H9 (cell line): ENCODE measurements around the gene GRIP1. TPM values are rescaled to one million over a fixed set of nuclear protein-coding genes. Genes with fewer than 3 reads are reported as not detected.

Source experiments
- DNase-seq: peaks from one replicate; pipeline ENCODE4 v3.0.0-alpha.2; 2017
- H2AFZ ChIP-seq: one replicate; pipeline ENCODE4 v1.6.1; 2013; ENCODE audit warnings: mild to moderate bottlenecking, low read length, control low read depth, moderate library complexity
- H2AK5ac ChIP-seq: 2 replicates; pipeline ENCODE4 v1.6.1; 2013; ENCODE audit warnings: low read length, control low read depth, mixed read lengths; ENCODE audit not compliant: insufficient read length
- H2BK120ac ChIP-seq: one replicate; pipeline ENCODE4 v1.6.1; 2013; ENCODE audit warnings: low read depth, mild to moderate bottlenecking, low read length, control low read depth, inconsistent platforms; ENCODE audit not compliant: poor library complexity, severe bottlenecking
- H2BK12ac ChIP-seq: 2 replicates; pipeline ENCODE4 v1.6.1; 2013; ENCODE audit warnings: low read length, control low read depth, mixed read lengths, low read depth; ENCODE audit not compliant: insufficient read length
- H2BK15ac ChIP-seq: 2 replicates; pipeline ENCODE4 v1.6.1; 2013; ENCODE audit warnings: low read depth, low read length, control low read depth
- H2BK20ac ChIP-seq: one replicate; pipeline ENCODE4 v1.6.1; 2013; ENCODE audit warnings: low read depth, mild to moderate bottlenecking, low read length, control low read depth, inconsistent platforms; ENCODE audit not compliant: poor library complexity, severe bottlenecking
- H2BK5ac ChIP-seq: 2 replicates; pipeline ENCODE4 v1.6.1; 2013; ENCODE audit warnings: low read length, control low read depth, mixed read lengths; ENCODE audit not compliant: insufficient read length
- H3K14ac ChIP-seq: 2 replicates; pipeline ENCODE4 v1.6.1; 2013; ENCODE audit warnings: low read length, control low read depth; ENCODE audit not compliant: insufficient read depth
- H3K18ac ChIP-seq: 2 replicates; pipeline ENCODE4 v1.6.1; 2013; ENCODE audit warnings: low read depth, mild to moderate bottlenecking, mixed read lengths, low read length, control low read depth; ENCODE audit not compliant: insufficient read length
- H3K23ac ChIP-seq: 2 replicates; pipeline ENCODE4 v1.6.1; 2013; ENCODE audit warnings: low read length, control low read depth, mixed read lengths, low read depth; ENCODE audit not compliant: insufficient read length
- H3K23me2 ChIP-seq: 2 replicates; pipeline ENCODE4 v1.6.1; 2013; ENCODE audit warnings: low read depth, mild to moderate bottlenecking, mixed read lengths, low read length, control low read depth; ENCODE audit not compliant: insufficient read length, poor library complexity, severe bottlenecking
- H3K27ac ChIP-seq: 2 replicates; pipeline ENCODE4 v1.5.1; 2013; ENCODE audit warnings: low read length, control low read depth, mixed read lengths, low read depth; ENCODE audit not compliant: insufficient read length
- H3K27me3 ChIP-seq: 2 replicates; pipeline ENCODE4 v1.6.1; 2013; ENCODE audit warnings: low read length, control low read depth, inconsistent platforms; ENCODE audit not compliant: insufficient read depth
- H3K4ac ChIP-seq: 2 replicates; pipeline ENCODE4 v1.6.1; 2013; ENCODE audit warnings: low read depth, mild to moderate bottlenecking, control low read depth, inconsistent platforms, low read length, moderate library complexity
- H3K4me1 ChIP-seq: 2 replicates; pipeline ENCODE4 v1.6.1; 2013; ENCODE audit warnings: low read length, control low read depth, inconsistent platforms; ENCODE audit not compliant: insufficient read depth
- H3K4me2 ChIP-seq: 2 replicates; pipeline ENCODE4 v1.6.1; 2013; ENCODE audit warnings: low read length, control low read depth, mixed read lengths; ENCODE audit not compliant: insufficient read length, insufficient read depth
- H3K56ac ChIP-seq: 2 replicates; pipeline ENCODE4 v1.6.1; 2013; ENCODE audit warnings: low read depth, mild to moderate bottlenecking, mixed read lengths, low read length, control low read depth; ENCODE audit not compliant: insufficient read length
- H3K79me1 ChIP-seq: 2 replicates; pipeline ENCODE4 v1.6.1; 2013; ENCODE audit warnings: low read depth, mild to moderate bottlenecking, moderate library complexity, low read length, control low read depth, inconsistent platforms; ENCODE audit not compliant: insufficient read depth, poor library complexity, severe bottlenecking
- H3K79me2 ChIP-seq: 2 replicates; pipeline ENCODE4 v1.6.1; 2013; ENCODE audit warnings: low read length, control low read depth, inconsistent platforms; ENCODE audit not compliant: insufficient read depth
- H3K9ac ChIP-seq: 2 replicates; pipeline ENCODE4 v1.6.1; 2013; ENCODE audit warnings: low read length, control low read depth, mixed read lengths; ENCODE audit not compliant: insufficient read length; ENCODE audit errors: extremely low read depth
- H3K9me3 ChIP-seq: one replicate; pipeline ENCODE4 v1.6.1; 2013; ENCODE audit warnings: low read depth, low read length, inconsistent platforms; ENCODE audit not compliant: control insufficient read depth
- H3T11ph ChIP-seq: one replicate; pipeline ENCODE4 v1.6.1; 2013; ENCODE audit warnings: mild to moderate bottlenecking, low read length, control low read depth, inconsistent platforms
- H4K20me1 ChIP-seq: one replicate; pipeline ENCODE4 v1.6.1; 2013; ENCODE audit not compliant: control insufficient read depth, insufficient read length, insufficient read depth
- H4K5ac ChIP-seq: 2 replicates; pipeline ENCODE4 v1.6.1; 2013; ENCODE audit warnings: low read depth, mild to moderate bottlenecking, mixed read lengths, low read length, control low read depth; ENCODE audit not compliant: insufficient read length
- H4K8ac ChIP-seq: replicated peaks from 2 replicates; pipeline ENCODE4 v1.6.1; 2013; ENCODE audit warnings: low read length, control low read depth, mixed read lengths, low read depth; ENCODE audit not compliant: insufficient read length
- H4K91ac ChIP-seq: 2 replicates; pipeline ENCODE4 v1.6.1; 2013; ENCODE audit warnings: low read depth, mild to moderate bottlenecking, moderate library complexity, mixed read lengths, low read length, control low read depth; ENCODE audit not compliant: insufficient read length
- H3K27ac Mint-ChIP-seq, 3 experiments: 2 replicates in 2 of 3; 3 replicates in 1 of 3; pipeline ENCODE4 v1.8.0; 2020 to 2021; ENCODE audit warnings: mixed read lengths in 3 of 3, mild to moderate bottlenecking in 1 of 3, moderate library complexity in 1 of 3
- H3K27me3 Mint-ChIP-seq: 2 replicates; pipeline ENCODE4 v1.8.0; 2021; ENCODE audit warnings: low read depth, mild to moderate bottlenecking, moderate library complexity, mixed read lengths
- H3K36me3 Mint-ChIP-seq, 3 experiments: 2 replicates in 2 of 3; 3 replicates in 1 of 3; pipeline ENCODE4 v1.8.0; 2020 to 2021; ENCODE audit warnings: low read depth in 3 of 3, mixed read lengths in 3 of 3; ENCODE audit not compliant: insufficient read depth in 1 of 3
- H3K4me1 Mint-ChIP-seq, 2 experiments: 2 replicates each; pipeline ENCODE4 v1.8.0; 2020; ENCODE audit warnings: mixed read lengths in 2 of 2
- H3K4me3 Mint-ChIP-seq, 2 experiments: 2 replicates in 1 of 2; 3 replicates in 1 of 2; pipeline ENCODE4 v1.8.0; 2020 to 2021; ENCODE audit warnings: mild to moderate bottlenecking in 2 of 2, mixed read lengths in 2 of 2, moderate library complexity in 1 of 2
- H3K9me3 Mint-ChIP-seq, 2 experiments: 2 replicates in 1 of 2; 3 replicates in 1 of 2; pipeline ENCODE4 v1.8.0; 2020; ENCODE audit warnings: mild to moderate bottlenecking in 2 of 2, mixed read lengths in 2 of 2, moderate library complexity in 1 of 2
- WGBS: extraction: QIAGEN DNeasy Blood & Tissue Kit; methylation state at CpG from one replicate; pipeline ENCODE4 v1.1.7; 2013; ENCODE audit warnings: missing lambda C conversion rate, low lambda C conversion rate, mixed read lengths; ENCODE audit not compliant: insufficient read length; ENCODE audit errors: extremely low coverage; 5-methylcytosine and 5-hydroxymethylcytosine counted together
- total RNA-seq: library from RNA; stranded (reverse); gene quantifications from 2 replicates; pipeline ENCODE4 v1.2.1, GENCODE V29; 2021
- TF ChIP-seq, protein P1 (sequence below): fragments of 200-600 bp; sonication (generic); conservative IDR thresholded peaks from 3 replicates; pipeline ENCODE4 v1.8.0; 2021; ENCODE audit warnings: antibody characterized with exemption, mild to moderate bottlenecking

The GRIP1 gene
- total RNA-seq, 1 experiment from 2014 or later, result 19.5 TPM

DNA sequence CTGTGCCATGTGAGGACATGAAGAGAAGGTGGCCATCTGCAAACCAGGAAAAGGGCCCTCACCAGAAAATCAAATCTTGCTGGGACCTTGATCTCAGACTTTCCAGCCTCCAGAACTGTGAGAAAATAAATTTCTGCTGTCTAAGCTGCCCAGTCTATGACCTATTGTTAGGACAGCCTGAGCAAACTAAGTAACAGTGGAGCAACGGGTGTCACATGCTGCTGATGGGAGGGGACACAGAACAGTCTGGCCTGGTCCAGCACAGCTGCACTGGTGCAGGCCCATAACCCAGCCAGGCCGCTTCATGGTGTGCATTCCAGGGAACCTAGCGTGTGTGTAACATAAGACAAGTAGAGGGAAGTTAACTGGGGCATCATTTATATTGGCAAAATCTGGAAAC, 42.1 kb downstream of the GRIP1 start:
- no peak overlapping the region for H3K4ac ChIP-seq
- no peak overlapping the region for H2BK20ac ChIP-seq
- no peaks in the 10 kb centered on the region for H3K23me2 ChIP-seq
- no peaks in the 10 kb centered on the region for H3K79me1 ChIP-seq
- no peak for DNase-seq
- no peaks in the 10 kb centered on the region for H3K27me3 Mint-ChIP-seq
- no peak overlapping the region for H3K23ac ChIP-seq
- no peaks in the 10 kb centered on the region for H3K9me3 ChIP-seq
- H2BK12ac ChIP-seq, result no peak overlapping the region
- no peaks in the 10 kb centered on the region for H3K27me3 ChIP-seq
- H3K9ac ChIP-seq, result no peak overlapping the region
- no CpG with 5 or more reads among the region's 3 CpGs for WGBS
- H2BK15ac ChIP-seq, result no peak overlapping the region
- no peak overlapping the region for H3T11ph ChIP-seq
- no peak overlapping the region for H3K4me3 Mint-ChIP-seq
- H4K5ac ChIP-seq, result no peak overlapping the region
- H3K18ac ChIP-seq, result no peak overlapping the region
- no peaks in the 10 kb centered on the region for H4K20me1 ChIP-seq
- no peaks in the 10 kb centered on the region for H3K4me1 ChIP-seq
- no peak overlapping the region for H2AK5ac ChIP-seq
- H3K27ac ChIP-seq, result no peak overlapping the region
- H3K56ac ChIP-seq, result no peak overlapping the region
- H3K36me3 Mint-ChIP-seq, result no peaks in the 10 kb centered on the region
- H3K4me2 ChIP-seq, result no peak overlapping the region
- TF ChIP-seq, protein P1, sequence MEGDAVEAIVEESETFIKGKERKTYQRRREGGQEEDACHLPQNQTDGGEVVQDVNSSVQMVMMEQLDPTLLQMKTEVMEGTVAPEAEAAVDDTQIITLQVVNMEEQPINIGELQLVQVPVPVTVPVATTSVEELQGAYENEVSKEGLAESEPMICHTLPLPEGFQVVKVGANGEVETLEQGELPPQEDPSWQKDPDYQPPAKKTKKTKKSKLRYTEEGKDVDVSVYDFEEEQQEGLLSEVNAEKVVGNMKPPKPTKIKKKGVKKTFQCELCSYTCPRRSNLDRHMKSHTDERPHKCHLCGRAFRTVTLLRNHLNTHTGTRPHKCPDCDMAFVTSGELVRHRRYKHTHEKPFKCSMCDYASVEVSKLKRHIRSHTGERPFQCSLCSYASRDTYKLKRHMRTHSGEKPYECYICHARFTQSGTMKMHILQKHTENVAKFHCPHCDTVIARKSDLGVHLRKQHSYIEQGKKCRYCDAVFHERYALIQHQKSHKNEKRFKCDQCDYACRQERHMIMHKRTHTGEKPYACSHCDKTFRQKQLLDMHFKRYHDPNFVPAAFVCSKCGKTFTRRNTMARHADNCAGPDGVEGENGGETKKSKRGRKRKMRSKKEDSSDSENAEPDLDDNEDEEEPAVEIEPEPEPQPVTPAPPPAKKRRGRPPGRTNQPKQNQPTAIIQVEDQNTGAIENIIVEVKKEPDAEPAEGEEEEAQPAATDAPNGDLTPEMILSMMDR, result no peak
- no peak overlapping the region for H4K8ac ChIP-seq
- no peak overlapping the region for H3K14ac ChIP-seq
- no peak overlapping the region for H2AFZ ChIP-seq
- no peak overlapping the region for H2BK120ac ChIP-seq
- no peak overlapping the region for H4K91ac ChIP-seq
- H3K9me3 Mint-ChIP-seq, result no peaks in the 10 kb centered on the region
- H2BK5ac ChIP-seq, result no peak overlapping the region
- peaks cover 3% of the 10 kb centered on the region in 2 experiments; a peak in 2 of 4 replicates for H3K4me1 Mint-ChIP-seq
- no peaks in the 10 kb centered on the region for H3K79me2 ChIP-seq
- no peak overlapping the region; a peak in 1 of 7 replicates for H3K27ac Mint-ChIP-seq
